HUES48 (cell line): ENCODE data around the gene NOP9.

Experiments
- H3K27ac ChIP-seq: one replicate; pipeline ENCODE4 v1.7.0; 2013; ENCODE audit warnings: low read depth, low read length, inconsistent platforms
- H3K27me3 ChIP-seq: 2 replicates; pipeline ENCODE4 v1.6.1; 2013; ENCODE audit warnings: mild to moderate bottlenecking, low read length; ENCODE audit not compliant: control insufficient read depth, insufficient read depth
- H3K36me3 ChIP-seq: 2 replicates; pipeline ENCODE4 v1.6.1; 2013; ENCODE audit warnings: low read length; ENCODE audit not compliant: control insufficient read depth, insufficient read depth
- H3K4me1 ChIP-seq: 2 replicates; pipeline ENCODE4 v1.6.1; 2013; ENCODE audit warnings: mild to moderate bottlenecking, low read length; ENCODE audit not compliant: control insufficient read depth, insufficient read depth
- H3K4me3 ChIP-seq: 2 replicates; pipeline ENCODE4 v1.5.1; 2013; ENCODE audit warnings: mild to moderate bottlenecking, low read depth, low read length
- H3K9ac ChIP-seq: 2 replicates; pipeline ENCODE4 v1.6.1; 2013; ENCODE audit warnings: mild to moderate bottlenecking, low read depth, low read length, moderate library complexity
- H3K9me3 ChIP-seq: 2 replicates; pipeline ENCODE4 v1.6.1; 2013; ENCODE audit warnings: low read length; ENCODE audit not compliant: control insufficient read depth, insufficient read depth

The NOP9 gene

DNA sequence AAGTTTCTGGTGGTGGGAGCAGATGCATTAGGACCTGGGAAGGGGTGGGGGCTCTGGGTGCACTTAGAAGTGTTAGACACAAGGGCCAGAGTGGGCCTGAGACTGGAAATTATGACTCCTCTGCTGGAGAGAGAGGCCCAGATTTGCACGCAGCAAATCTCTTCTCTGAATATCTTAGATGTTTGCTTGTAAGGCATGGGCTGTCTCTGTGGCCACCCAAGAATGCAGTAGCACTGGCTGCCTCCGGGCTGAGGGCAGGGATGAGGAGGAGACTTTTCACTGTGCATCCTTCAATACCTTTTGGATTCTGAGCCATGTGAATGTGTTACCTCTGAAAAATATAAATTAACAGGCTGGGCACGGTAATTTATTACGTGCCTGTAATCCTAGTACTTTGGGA lies 14.3 kb upstream of the NOP9 start:
- no peaks in the 10 kb centered on the region for H3K9me3 ChIP-seq

DNA sequence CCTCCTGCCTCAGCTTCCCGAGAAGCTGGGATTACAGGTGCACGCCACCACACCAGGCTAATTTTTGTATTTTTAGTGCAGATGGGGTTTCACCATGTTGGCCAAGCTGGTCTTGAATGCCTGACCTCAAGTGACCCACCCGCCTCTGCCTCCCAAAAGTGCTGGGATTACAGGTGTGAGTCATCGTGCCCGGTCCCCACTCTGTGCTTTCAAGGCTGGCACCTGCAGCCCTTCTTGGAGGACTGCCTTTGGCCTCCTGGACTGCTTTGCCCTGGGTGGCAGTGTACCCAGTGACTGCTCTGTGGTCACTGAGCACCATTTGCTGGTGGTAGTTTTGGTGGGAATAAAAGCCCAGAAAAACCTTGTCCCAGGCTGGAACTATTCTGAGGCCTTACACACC lies 12.7 kb upstream of the NOP9 start:
- H3K9me3 ChIP-seq = no peaks in the 10 kb centered on the region
- no peaks in the 10 kb centered on the region for H3K27me3 ChIP-seq
- H3K9ac ChIP-seq = no peak overlapping the region
- H3K4me1 ChIP-seq = no peaks in the 10 kb centered on the region
- H3K4me3 ChIP-seq = no peak overlapping the region
- H3K27ac ChIP-seq = no peak overlapping the region
- H3K36me3 ChIP-seq = peaks cover 15% of the 10 kb centered on the region

More for the DNA sequence above, 14.3 kb upstream of the NOP9 start:
- H3K4me3 ChIP-seq = no peak overlapping the region
- H3K4me1 ChIP-seq = no peaks in the 10 kb centered on the region
- peaks cover 11% of the 10 kb centered on the region for H3K36me3 ChIP-seq
- no peaks in the 10 kb centered on the region for H3K27me3 ChIP-seq
- H3K27ac ChIP-seq = no peak overlapping the region
- H3K9ac ChIP-seq = no peak overlapping the region

DNA sequence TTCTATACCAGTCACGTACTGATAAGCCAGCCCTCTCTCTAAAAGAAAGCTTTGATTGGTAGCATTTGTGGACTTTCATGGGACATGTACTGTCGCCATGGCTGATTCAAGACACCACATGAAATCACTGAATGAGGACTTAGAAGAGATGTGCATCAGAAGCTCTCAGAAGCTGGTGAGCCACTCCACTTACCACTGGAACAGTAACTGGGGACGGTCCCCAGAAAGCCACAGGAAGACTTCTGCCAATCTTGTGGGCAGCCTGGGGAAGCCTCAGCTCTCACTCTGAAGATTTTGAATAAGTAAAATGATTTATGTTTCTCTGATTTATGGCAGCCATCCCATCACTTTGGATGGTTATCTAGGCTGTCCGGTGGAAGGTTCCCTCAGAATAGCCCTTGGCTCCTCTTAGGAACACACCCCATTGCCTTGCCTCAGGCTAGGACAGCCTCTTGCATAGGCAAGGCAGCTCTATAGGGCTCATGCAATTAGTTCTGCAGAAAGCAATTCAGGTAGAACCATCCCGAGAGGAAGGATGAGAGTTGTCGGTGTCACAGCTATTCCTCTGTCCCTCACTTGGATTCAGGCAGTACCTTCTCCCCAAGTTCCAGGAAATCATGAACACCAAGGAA lies 9.9 kb upstream of the NOP9 start:
- Histone ChIP-seq H3K9me3 (no peaks in the 10 kb centered on the region), H3K27ac (no peak overlapping the region), H3K4me1 (no peaks in the 10 kb centered on the region), H3K9ac (no peak overlapping the region), H3K27me3 (no peaks in the 10 kb centered on the region), H3K36me3 (peaks cover 26% of the 10 kb centered on the region), H3K4me3 (no peak overlapping the region)

GRCh38 chr14:24290746-24291145 lies 8.9 kb upstream of the NOP9 start:
- Histone ChIP-seq H3K27me3 (no peaks in the 10 kb centered on the region), H3K4me1 (no peaks in the 10 kb centered on the region), H3K9ac (no peak overlapping the region), H3K9me3 (no peaks in the 10 kb centered on the region), H3K4me3 (no peak overlapping the region), H3K27ac (no peak overlapping the region), H3K36me3 (peaks cover 31% of the 10 kb centered on the region)

- Histone ChIP-seq H3K27me3 (no peaks in the 10 kb centered on the region), H3K27ac (no peak overlapping the region), H3K4me1 (no peaks in the 10 kb centered on the region), H3K9me3 (no peaks in the 10 kb centered on the region), H3K4me3 (no peak overlapping the region), H3K36me3 (peaks cover 38% of the 10 kb centered on the region), H3K9ac (no peak overlapping the region)
Observed at GRCh38 chr14:24291446-24292117, 8.1 kb upstream of the NOP9 start.

DNA sequence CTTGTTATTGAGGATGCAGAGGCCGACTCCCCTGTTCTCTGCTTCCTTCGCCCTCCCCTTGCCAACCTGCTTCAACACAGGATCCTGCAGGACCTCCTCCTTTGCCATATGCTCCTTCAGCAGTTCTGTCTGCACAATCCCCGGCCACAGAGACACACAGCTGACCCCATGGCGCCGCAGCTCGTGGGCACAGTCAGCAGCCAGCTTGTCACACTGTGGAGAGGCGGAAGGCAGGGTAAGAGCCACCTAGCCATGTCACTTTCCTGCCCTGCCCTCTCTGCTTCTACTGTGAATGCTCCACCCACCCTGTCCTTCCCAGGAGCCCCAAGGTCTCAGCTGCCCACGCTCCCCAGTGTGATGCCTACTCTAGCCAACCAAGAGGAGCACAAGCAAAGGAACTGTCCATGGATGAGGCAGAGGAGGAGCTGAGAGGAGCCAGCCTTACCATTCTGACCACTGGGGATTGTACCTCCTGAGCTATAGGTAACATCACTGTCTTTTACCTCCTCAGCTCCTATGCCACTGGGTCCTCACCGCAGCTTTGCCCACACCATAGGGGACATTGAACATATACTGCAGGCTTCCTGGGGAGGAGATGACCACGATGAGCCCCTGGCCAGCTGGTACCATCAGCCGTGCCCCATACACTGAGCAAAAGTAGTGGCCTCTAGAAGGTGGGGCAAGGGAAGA lies 7.4 kb upstream of the NOP9 start:
- Histone ChIP-seq H3K27ac (no peak overlapping the region), H3K36me3 (peaks cover 38% of the 10 kb centered on the region), H3K9ac (no peak overlapping the region), H3K4me1 (no peaks in the 10 kb centered on the region), H3K9me3 (no peaks in the 10 kb centered on the region), H3K4me3 (no peak overlapping the region), H3K27me3 (no peaks in the 10 kb centered on the region)

DNA sequence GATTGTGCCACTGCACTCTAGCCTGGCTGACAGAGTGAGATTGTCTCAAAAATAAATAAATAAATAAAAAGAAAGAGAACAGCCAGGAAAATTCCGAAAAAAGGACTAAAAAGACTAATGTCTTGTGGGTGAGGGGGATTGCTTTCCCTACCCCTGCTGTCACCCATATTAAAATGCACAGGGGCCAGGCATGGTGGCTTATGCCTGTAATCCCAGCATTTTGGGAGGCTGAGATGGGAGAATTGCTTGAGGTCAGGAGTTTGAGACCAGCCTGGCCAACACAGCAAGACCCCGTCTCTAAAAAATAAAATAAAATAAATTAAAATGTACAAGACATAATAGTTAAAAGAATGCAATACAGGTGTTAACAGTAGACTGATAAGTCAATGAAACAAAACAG lies 6.1 kb upstream of the NOP9 start:
- Histone ChIP-seq H3K9ac (no peak overlapping the region), H3K4me3 (no peak overlapping the region), H3K9me3 (no peaks in the 10 kb centered on the region), H3K27me3 (no peaks in the 10 kb centered on the region), H3K27ac (no peak overlapping the region), H3K36me3 (peaks cover 38% of the 10 kb centered on the region), H3K4me1 (no peaks in the 10 kb centered on the region)

DNA sequence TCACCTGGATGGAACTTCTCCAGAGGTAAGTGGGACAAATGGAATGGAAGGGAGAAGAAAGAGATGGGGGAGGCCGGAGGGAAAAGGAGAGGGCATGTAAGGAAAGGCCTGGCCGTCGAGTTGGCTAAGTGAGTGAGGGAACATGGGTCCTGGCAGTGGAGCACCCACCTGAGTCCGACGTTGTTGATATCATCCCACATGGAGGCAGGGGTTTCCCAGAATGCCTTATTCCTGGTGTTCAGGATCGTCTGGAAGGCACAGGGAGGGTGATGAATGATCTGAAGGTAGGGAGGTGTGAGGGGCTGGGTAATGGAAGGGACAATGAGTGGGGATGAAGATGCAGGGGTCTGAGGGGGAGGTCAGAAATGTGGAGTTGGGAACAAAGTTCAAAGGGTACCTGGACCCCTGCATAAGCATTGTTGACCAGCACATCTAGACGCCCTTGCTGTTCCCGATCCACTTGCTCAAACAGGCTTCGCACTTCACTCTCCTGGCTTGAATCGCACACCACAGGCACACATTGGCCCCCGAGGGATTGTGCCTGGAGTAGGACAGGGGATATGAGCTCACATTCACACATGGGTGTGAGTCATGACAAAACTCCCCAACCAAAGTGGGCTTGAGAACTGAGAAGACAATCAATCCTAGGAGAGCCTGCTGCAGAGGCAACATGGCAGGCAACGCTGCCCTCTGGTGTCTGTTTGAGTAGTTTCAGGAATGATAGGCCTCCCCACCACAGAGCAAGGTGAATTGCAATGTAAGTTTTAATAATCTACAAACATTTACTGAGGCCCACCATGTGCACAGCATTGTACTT lies 3.1 kb upstream of the NOP9 start:
- no peak overlapping the region for H3K9ac ChIP-seq
- H3K27ac ChIP-seq = peak overlapping the region; percentile 36
- no peaks in the 10 kb centered on the region for H3K27me3 ChIP-seq
- H3K4me3 ChIP-seq = no peak overlapping the region
- no peaks in the 10 kb centered on the region for H3K9me3 ChIP-seq
- peaks cover 10% of the 10 kb centered on the region; the same call in 1 of the 2 replicates for H3K4me1 ChIP-seq
- H3K36me3 ChIP-seq = peaks cover 30% of the 10 kb centered on the region

GRCh38 chr14:24297190-24297964 lies 2.3 kb upstream of the NOP9 start:
- Histone ChIP-seq H3K27ac (no peak overlapping the region), H3K4me1 (peaks cover 10% of the 10 kb centered on the region; the same call in 1 of the 2 replicates), H3K27me3 (no peaks in the 10 kb centered on the region), H3K9me3 (no peaks in the 10 kb centered on the region), H3K4me3 (no peak overlapping the region), H3K9ac (no peak overlapping the region), H3K36me3 (peaks cover 33% of the 10 kb centered on the region)

DNA sequence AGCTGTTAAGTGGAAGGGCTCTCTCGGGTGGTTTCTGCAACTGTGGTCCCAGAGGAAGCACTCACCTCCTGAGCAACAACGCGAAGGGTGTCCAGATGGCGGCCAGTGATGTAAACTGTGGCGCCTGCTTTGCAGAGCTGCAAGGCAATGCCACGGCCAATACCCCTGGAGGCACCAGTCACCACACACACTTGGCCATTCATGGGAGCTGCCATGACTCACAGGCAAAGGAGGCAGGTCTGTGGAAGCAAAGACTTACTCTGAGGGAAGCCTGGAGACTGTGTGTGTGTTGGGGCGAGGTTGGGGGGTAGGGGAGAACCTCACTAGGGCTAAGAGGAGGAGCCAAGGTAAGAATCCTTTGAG lies 777 bp upstream of the NOP9 start:
- no peaks in the 10 kb centered on the region for H3K9me3 ChIP-seq
- H3K4me1 ChIP-seq = peaks cover 10% of the 10 kb centered on the region; the same call in 1 of the 2 replicates
- H3K36me3 ChIP-seq = peaks cover 43% of the 10 kb centered on the region
- no peak overlapping the region; the same call in 1 of the 2 replicates for H3K9ac ChIP-seq
- peak overlapping the region; percentile 79 for H3K27ac ChIP-seq
- peak overlapping the region; percentile 92 for H3K4me3 ChIP-seq
- no peaks in the 10 kb centered on the region for H3K27me3 ChIP-seq
